Activated effector memory CD4-positive, alpha-beta T cell treated with Interleukin-2 at 50 U/mL for 16 hours (primary cell): ENCODE data around the gene DENND4C.

Source experiments
- DNase-seq: peaks from one replicate; pipeline ENCODE4 v3.0.0-alpha.2; 2020

Gene DENND4C

GRCh38 chr9:19270421-19270949 is 40.0 kb downstream of the DENND4C start:
- DNase-seq: no peak

GRCh38 chr9:19271081-19271480 is 40.6 kb downstream of the DENND4C start:
- DNase-seq: no peak

- no peak for DNase-seq
Observed at GRCh38 chr9:19281801-19282200, 51.3 kb downstream of the DENND4C start.

- DNase-seq: no peak
Observed at GRCh38 chr9:19283072-19283710, 52.7 kb downstream of the DENND4C start.

- no peak for DNase-seq
Observed at GRCh38 chr9:19284729-19285128, 54.2 kb downstream of the DENND4C start.

GRCh38 chr9:19286634-19287188 is 56.2 kb downstream of the DENND4C start:
- no peak for DNase-seq

GRCh38 chr9:19288081-19288480 is 57.6 kb downstream of the DENND4C start:
- no peak for DNase-seq

GRCh38 chr9:19290103-19290502 is 59.6 kb downstream of the DENND4C start:
- no peak for DNase-seq

GRCh38 chr9:19294219-19294618 is 63.7 kb downstream of the DENND4C start:
- DNase-seq: no peak

- DNase-seq: no peak
Observed at GRCh38 chr9:19298436-19299000, 68.0 kb downstream of the DENND4C start.

GRCh38 chr9:19303216-19303615 is 72.7 kb downstream of the DENND4C start:
- no peak for DNase-seq

- no peak for DNase-seq
Observed at GRCh38 chr9:19306568-19306967, 76.1 kb downstream of the DENND4C start.

GRCh38 chr9:19310246-19310645 is 79.8 kb downstream of the DENND4C start:
- DNase-seq: no peak

GRCh38 chr9:19313573-19313972 is 83.1 kb downstream of the DENND4C start:
- DNase-seq: no peak

- no peak for DNase-seq
Observed at GRCh38 chr9:19320495-19320894, 90.0 kb downstream of the DENND4C start.

GRCh38 chr9:19331877-19332276 is 101.4 kb downstream of the DENND4C start:
- DNase-seq: no peak

GRCh38 chr9:19336166-19336565 is 105.7 kb downstream of the DENND4C start:
- no peak for DNase-seq

GRCh38 chr9:19342947-19343346 is 112.5 kb downstream of the DENND4C start:
- no peak for DNase-seq

GRCh38 chr9:19358701-19359100 is 128.2 kb downstream of the DENND4C start:
- DNase-seq: no peak

GRCh38 chr9:19369107-19369506 is 138.6 kb downstream of the DENND4C start:
- DNase-seq: no peak

- no peak for DNase-seq
Observed at GRCh38 chr9:19371942-19372341, 141.4 kb downstream of the DENND4C start.

GRCh38 chr9:19372567-19372966 is 142.1 kb downstream of the DENND4C start:
- no peak for DNase-seq

- DNase-seq: no peak
Observed at GRCh38 chr9:19373527-19373926, 143.0 kb downstream of the DENND4C start.

GRCh38 chr9:19375538-19375937 is 145.0 kb downstream of the DENND4C start:
- DNase-seq: no peak

- DNase-seq: no peak
Observed at GRCh38 chr9:19376931-19377330, 146.4 kb downstream of the DENND4C start.
